Uterus (tissue), 4 donors: ENCODE results near the gene CCDC40. TPM values are rescaled to one million over a fixed set of nuclear protein-coding genes. Genes with fewer than 3 reads are reported as not detected.
A peak's percentile ranks its signal among the peaks of the same experiment; 100 is the strongest.

Experiments
- DNase-seq, 2 donors: peaks; one replicate each; pipeline ENCODE4 v3.0.0-alpha.2; 2019 to 2020
- H3K27ac ChIP-seq, 2 donors: fragments of 200-600 bp; sonication (generic); 1 replicate in 1 of 2; 2 replicates in 1 of 2; pipeline ENCODE4 v1.5.1; 2016 to 2018
- H3K27me3 ChIP-seq, 2 donors: fragments of 200-600 bp; sonication (generic); one replicate each; pipeline ENCODE4 v1.5.1; 2018 to 2019; ENCODE audit warnings: control low read depth in 1 of 2
- H3K36me3 ChIP-seq, 2 donors: fragments of 200-600 bp; sonication (generic); one replicate each; pipeline ENCODE4 v1.5.1; 2019; ENCODE audit warnings: control low read depth in 1 of 2
- H3K4me1 ChIP-seq, 2 donors: fragments of 200-600 bp; sonication (generic); one replicate each; pipeline ENCODE4 v1.5.1; 2018 to 2019; ENCODE audit warnings: control low read depth in 1 of 2
- H3K4me3 ChIP-seq, 2 donors: fragments of 200-600 bp; sonication (generic); 1 replicate in 1 of 2; 2 replicates in 1 of 2; pipeline ENCODE4 v1.5.1; 2018 to 2019; ENCODE audit warnings: mild to moderate bottlenecking in 1 of 2
- H3K9me3 ChIP-seq, 2 donors: fragments of 200-600 bp; sonication (generic); one replicate each; pipeline ENCODE4 v1.5.1; 2019; ENCODE audit warnings: control low read depth in 1 of 2
- CTCF ChIP-seq, 4 experiments: fragments of 200-600 bp in 2 of 4; fragments of 450-650 bp in 2 of 4; sonication (generic) in 2 of 4; IDR thresholded peaks; one replicate each; pipeline ENCODE4 v1.5.1; 2016 to 2019; ENCODE audit warnings: antibody characterized with exemption in 4 of 4, mild to moderate bottlenecking in 2 of 4, moderate library complexity in 1 of 4
- POLR2A ChIP-seq, 2 donors: fragments of 450-650 bp; IDR thresholded peaks; one replicate each; pipeline ENCODE4 v1.6.1; 2016; ENCODE audit warnings: antibody characterized with exemption in 2 of 2, mild to moderate bottlenecking in 1 of 2, moderate library complexity in 1 of 2
- intact Hi-C: fragments of 100-400 bp; cut with DNase I; formaldehyde crosslinking; loops from one replicate; pipeline ENCODE4 v1.15.1; 2023; ENCODE audit warnings: low total_unique reads
- total RNA-seq, 4 donors: library from RNA; depleted of rRNA in 3 of 4; stranded (reverse); fragments of >200 nt in 3 of 4; gene quantifications; one replicate each; pipeline versions ENCODE4 v1.1.0 to v1.2.4, GENCODE V29; 2014 to 2023
- donor health status: DM: yes; HTN: yes; CAD: no.

CCDC40 gene
- total RNA-seq, 4 donors from 2014 or later: 0.88 to 16.6 (median 4.8) TPM

GRCh38 chr17:80101946-80102663 lies 65.7 kb downstream of the CCDC40 start:
- peak overlapping the region; percentile 75 to 80 for H3K4me3 ChIP-seq
- H3K36me3 ChIP-seq: no peaks in the 10 kb centered on the region
- DNase-seq: no peak
- no peaks in the 10 kb centered on the region for H3K27me3 ChIP-seq
- no peaks in the 10 kb centered on the region for H3K9me3 ChIP-seq
- H3K4me1 ChIP-seq: no peaks in the 10 kb centered on the region
- intact Hi-C loops: no loop called here
- TF ChIP-seq CTCF (IDR thresholded peaks at IDR 0.05) (no peak), POLR2A (IDR thresholded peaks at IDR 0.05) (no peak)
- H3K27ac ChIP-seq: peak overlapping the region; percentile 94

GRCh38 chr17:80102664-80103448 lies 66.4 kb downstream of the CCDC40 start:
- no peak for DNase-seq
- H3K27ac ChIP-seq: no peak overlapping the region
- no peaks in the 10 kb centered on the region for H3K4me1 ChIP-seq
- no peak for TF ChIP-seq CTCF (IDR thresholded peaks at IDR 0.05)
- TF ChIP-seq POLR2A (IDR thresholded peaks at IDR 0.05): no peak
- no peaks in the 10 kb centered on the region for H3K36me3 ChIP-seq
- intact Hi-C loops: no loop called here
- H3K9me3 ChIP-seq: no peaks in the 10 kb centered on the region
- H3K27me3 ChIP-seq: no peaks in the 10 kb centered on the region
- no peak overlapping the region for H3K4me3 ChIP-seq

- TF ChIP-seq POLR2A (IDR thresholded peaks at IDR 0.05) (no peak), CTCF (IDR thresholded peaks at IDR 0.05) (no peak)
- H3K9me3 ChIP-seq: no peaks in the 10 kb centered on the region
- no peaks in the 10 kb centered on the region for H3K36me3 ChIP-seq
- no peak overlapping the region for H3K4me3 ChIP-seq
- H3K27ac ChIP-seq: no peak overlapping the region
- intact Hi-C loops: no loop called here
- no peaks in the 10 kb centered on the region for H3K4me1 ChIP-seq
- no peaks in the 10 kb centered on the region for H3K27me3 ChIP-seq
- no peak for DNase-seq
Measured at GRCh38 chr17:80103449-80104085, 67.1 kb downstream of the CCDC40 start.

- no peaks in the 10 kb centered on the region for H3K4me1 ChIP-seq
- no peak overlapping the region for H3K27ac ChIP-seq
- DNase-seq: no peak
- intact Hi-C loops: no loop called here
- TF ChIP-seq CTCF (IDR thresholded peaks at IDR 0.05) (no peak), POLR2A (IDR thresholded peaks at IDR 0.05) (no peak)
- H3K4me3 ChIP-seq: no peak overlapping the region
- H3K9me3 ChIP-seq: no peaks in the 10 kb centered on the region
- H3K27me3 ChIP-seq: no peaks in the 10 kb centered on the region
- no peaks in the 10 kb centered on the region for H3K36me3 ChIP-seq
Measured at GRCh38 chr17:80104321-80104955, 68.0 kb downstream of the CCDC40 start.
